Immature natural killer cell (primary cell): ENCODE results near the gene IFRD1. TPM values are rescaled to one million over a fixed set of nuclear protein-coding genes. Genes with fewer than 3 reads are reported as not detected.
"Not testable (repeated sequence)": the region's sequence is repeated elsewhere in the genome, so short reads cannot be mapped to it uniquely, and the experiment has no call there.

Experiments used
- DNase-seq, 3 donors: peaks; one replicate each; pipeline ENCODE4 v3.0.0; 2022; ENCODE audit warnings: mixed read lengths in 1 of 3
- H3K27ac Mint-ChIP-seq, 6 donors: one replicate each; pipeline ENCODE4 v1.8.0; 2020; ENCODE audit warnings: mixed read lengths in 6 of 6, mild to moderate bottlenecking in 5 of 6, inconsistent platforms in 4 of 6, moderate library complexity in 3 of 6
- H3K27me3 Mint-ChIP-seq, 3 donors: one replicate each; pipeline ENCODE4 v1.8.0; 2020 to 2021; ENCODE audit warnings: low read depth in 3 of 3, mild to moderate bottlenecking in 3 of 3, mixed read lengths in 3 of 3, moderate library complexity in 3 of 3, inconsistent platforms in 1 of 3
- H3K36me3 Mint-ChIP-seq, 3 donors: one replicate each; pipeline ENCODE4 v1.8.0; 2020; ENCODE audit warnings: mixed read lengths in 3 of 3, inconsistent platforms in 2 of 3, mild to moderate bottlenecking in 2 of 3
- H3K4me1 Mint-ChIP-seq, 2 donors: one replicate each; pipeline ENCODE4 v1.8.0; 2020; ENCODE audit warnings: inconsistent platforms in 2 of 2, mild to moderate bottlenecking in 2 of 2, mixed read lengths in 2 of 2, moderate library complexity in 1 of 2
- H3K4me3 Mint-ChIP-seq, 5 donors: one replicate each; pipeline ENCODE4 v1.8.0; 2020; ENCODE audit warnings: mild to moderate bottlenecking in 5 of 5, mixed read lengths in 5 of 5, inconsistent platforms in 3 of 5, moderate library complexity in 3 of 5
- H3K9me3 Mint-ChIP-seq, 6 donors: one replicate each; pipeline ENCODE4 v1.8.0; 2020; ENCODE audit warnings: mild to moderate bottlenecking in 6 of 6, mixed read lengths in 6 of 6, inconsistent platforms in 4 of 6, moderate library complexity in 3 of 6
- polyA plus RNA-seq, 3 donors: library from polyadenylated mRNA; unstranded; fragments of 300-500 nt; fragmentation: Illumina TruSeq; gene quantifications; one replicate each; pipeline ENCODE4 v1.2.3, GENCODE V29; 2021

The IFRD1 gene
- polyA plus RNA-seq, 3 donors from 2014 or later, result 18.8 to 43.7 (median 21.8) TPM

GRCh38 chr7:112449353-112449752 lies 907 bp upstream of the IFRD1 start:
- Mint-ChIP-seq H3K4me3 (peak overlapping the region; percentile 95 to 100 (median 98)), H3K27me3 (peaks cover 5 to 22% (median 16%) of the 10 kb centered on the region in 3 donors), H3K4me1 (peaks cover 23 to 51% of the 10 kb centered on the region in 2 donors), H3K27ac (peak overlapping the region; percentile 95 to 100 (median 98)), H3K36me3 (no peaks in the 10 kb centered on the region), H3K9me3 (no peaks in the 10 kb centered on the region)
- no peak for DNase-seq

- peaks cover 0 to 5% (median 0%) of the 10 kb centered on the region in 3 donors for H3K36me3 Mint-ChIP-seq
- H3K4me1 Mint-ChIP-seq, result peaks cover 25 to 55% of the 10 kb centered on the region in 2 donors
- H3K9me3 Mint-ChIP-seq, result no peaks in the 10 kb centered on the region
Measured at GRCh38 chr7:112450807-112451761, 824 bp downstream of the IFRD1 start.

GRCh38 chr7:112452102-112452888 lies 2.0 kb downstream of the IFRD1 start:
- peak overlapping the region; percentile 95 to 100 (median 98) for H3K4me3 Mint-ChIP-seq
- H3K36me3 Mint-ChIP-seq, result peaks cover 0 to 10% (median 4%) of the 10 kb centered on the region in 3 donors
- peak overlapping the region; percentile 34 to 99 (median 94) for H3K27ac Mint-ChIP-seq
- H3K4me1 Mint-ChIP-seq, result peaks cover 25 to 55% of the 10 kb centered on the region in 2 donors
- no peak for DNase-seq
- peaks cover 5 to 22% (median 16%) of the 10 kb centered on the region in 3 donors for H3K27me3 Mint-ChIP-seq
- no peaks in the 10 kb centered on the region for H3K9me3 Mint-ChIP-seq

More at GRCh38 chr7:112450807-112451761, 824 bp downstream of the IFRD1 start:
- peak overlapping the region; percentile 95 to 100 (median 98) for H3K4me3 Mint-ChIP-seq
- peaks cover 5 to 22% (median 16%) of the 10 kb centered on the region in 3 donors for H3K27me3 Mint-ChIP-seq
- peak; percentile 89 to 90 (median 89) for DNase-seq
- peak overlapping the region; percentile 95 to 100 (median 98) for H3K27ac Mint-ChIP-seq

- DNase-seq, result no peak
- Mint-ChIP-seq H3K4me3 (no peak overlapping the region), H3K4me1 (peaks cover 25 to 55% of the 10 kb centered on the region in 2 donors), H3K27ac (no peak overlapping the region), H3K27me3 (peaks cover 5 to 22% (median 17%) of the 10 kb centered on the region in 3 donors), H3K36me3 (peaks cover 0 to 14% (median 6%) of the 10 kb centered on the region in 3 donors), H3K9me3 (no peaks in the 10 kb centered on the region)
Measured at GRCh38 chr7:112453505-112454171, 3.4 kb downstream of the IFRD1 start.

DNA sequence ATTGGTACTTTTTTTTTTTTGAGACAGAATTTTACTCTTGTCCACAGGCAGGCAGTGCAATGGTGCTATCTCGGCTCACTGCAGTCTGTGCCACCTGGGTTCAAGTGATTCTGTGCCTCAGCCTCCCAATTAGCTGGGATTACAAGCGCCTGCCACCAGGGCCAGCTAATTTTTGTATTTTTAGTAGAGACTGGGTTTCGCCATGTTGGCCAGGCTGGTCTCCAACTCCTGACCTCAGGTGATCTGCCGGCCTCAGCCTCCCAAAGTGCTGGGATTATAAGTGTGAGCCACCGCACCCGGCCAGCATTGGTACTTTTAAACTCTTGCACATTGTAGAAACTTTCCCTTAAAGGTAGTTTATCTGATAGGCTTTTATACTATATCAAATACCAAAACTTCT lies 3.9 kb downstream of the IFRD1 start:
- not testable (repeated sequence) for H3K4me3 Mint-ChIP-seq, H3K9me3 Mint-ChIP-seq, DNase-seq
- Mint-ChIP-seq H3K36me3 (peaks cover 0 to 19% (median 9%) of the 10 kb centered on the region in 3 donors), H3K27me3 (peaks cover 6 to 21% (median 19%) of the 10 kb centered on the region in 3 donors), H3K27ac (peak overlapping the region in 1 of 6 donors; percentile 26), H3K4me1 (peaks cover 25 to 51% of the 10 kb centered on the region in 2 donors)

- peaks cover 16 to 63% (median 21%) of the 10 kb centered on the region in 3 donors for H3K36me3 Mint-ChIP-seq
- peaks cover 0 to 4% (median 2%) of the 10 kb centered on the region in 3 donors for H3K27me3 Mint-ChIP-seq
- H3K9me3 Mint-ChIP-seq, result no peaks in the 10 kb centered on the region
- H3K27ac Mint-ChIP-seq, result peak overlapping the region in 3 of 6 donors; percentile 6 to 14 (median 9)
- H3K4me3 Mint-ChIP-seq, result no peak overlapping the region
- H3K4me1 Mint-ChIP-seq, result peaks cover 1 to 2% of the 10 kb centered on the region in 2 donors
- no peak for DNase-seq
Measured at GRCh38 chr7:112459645-112460044, 9.4 kb downstream of the IFRD1 start.

DNA sequence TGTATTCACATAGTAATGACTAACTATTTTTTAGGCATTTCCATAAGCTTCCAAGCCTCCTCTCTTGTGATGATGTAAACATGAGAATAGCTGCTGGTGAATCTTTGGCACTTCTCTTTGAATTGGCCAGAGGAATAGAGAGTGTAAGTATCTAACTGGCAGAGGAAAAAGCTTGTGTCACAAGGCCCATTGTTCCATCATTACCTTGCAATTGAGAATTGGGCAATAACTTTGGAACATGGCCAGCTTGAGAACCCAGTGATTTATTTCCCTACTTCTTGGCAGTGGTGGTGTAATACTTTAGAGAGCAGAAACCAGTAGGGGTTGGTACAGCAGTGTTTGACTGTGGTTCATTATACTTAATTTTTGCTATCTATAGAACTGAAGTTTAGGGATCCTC lies 12.0 kb downstream of the IFRD1 start:
- DNase-seq, result no peak
- no peak overlapping the region for H3K27ac Mint-ChIP-seq
- H3K36me3 Mint-ChIP-seq, result peaks cover 17 to 59% (median 17%) of the 10 kb centered on the region in 3 donors
- H3K4me1 Mint-ChIP-seq, result no peaks in the 10 kb centered on the region
- H3K27me3 Mint-ChIP-seq, result peaks cover 0 to 4% (median 2%) of the 10 kb centered on the region in 3 donors
- no peaks in the 10 kb centered on the region for H3K9me3 Mint-ChIP-seq
- H3K4me3 Mint-ChIP-seq, result no peak overlapping the region

DNA sequence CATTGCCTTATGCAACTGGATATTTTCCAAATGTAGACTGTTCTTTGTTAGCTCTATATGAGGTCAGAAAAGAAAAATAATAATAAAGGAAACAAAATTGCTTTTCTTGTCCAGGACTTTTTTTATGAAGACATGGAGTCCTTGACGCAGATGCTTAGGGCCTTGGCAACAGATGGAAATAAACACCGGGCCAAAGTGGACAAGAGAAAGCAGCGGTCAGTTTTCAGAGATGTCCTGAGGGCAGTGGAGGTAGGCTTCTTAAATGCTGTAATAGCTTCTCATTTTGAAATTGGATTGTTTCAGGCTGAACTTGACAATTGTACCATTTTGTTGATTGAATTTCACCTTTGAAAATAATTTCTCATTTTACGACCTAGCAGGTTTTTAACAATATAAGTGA lies 17.6 kb downstream of the IFRD1 start:
- DNase-seq, result no peak
- Mint-ChIP-seq H3K27ac (peak overlapping the region in 2 of 6 donors; percentile 21 to 48), H3K9me3 (no peaks in the 10 kb centered on the region), H3K27me3 (peaks cover 2 to 5% (median 4%) of the 10 kb centered on the region in 3 donors), H3K4me3 (no peak overlapping the region), H3K4me1 (peaks cover 3 to 15% of the 10 kb centered on the region in 2 donors), H3K36me3 (peaks cover 29 to 64% (median 30%) of the 10 kb centered on the region in 3 donors)

DNA sequence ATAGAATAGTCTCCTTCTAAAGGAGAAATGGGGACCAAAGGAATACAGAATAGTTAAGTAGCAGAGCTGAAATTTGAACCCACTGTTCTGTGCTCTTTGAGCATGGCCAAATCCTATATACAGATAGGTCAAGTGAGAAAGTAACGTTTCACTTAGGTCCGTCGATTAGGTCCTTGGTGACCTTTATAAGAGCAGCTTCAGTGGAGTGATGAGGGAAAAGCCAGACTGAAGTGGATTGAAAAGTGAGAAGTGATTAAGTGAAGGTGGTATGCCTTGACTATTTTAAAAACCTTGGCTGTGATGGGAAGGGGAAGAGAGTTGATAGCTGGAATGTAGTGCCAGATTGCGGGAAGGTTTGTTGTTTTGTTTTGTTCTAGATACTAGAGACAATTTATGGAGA lies 19.9 kb downstream of the IFRD1 start:
- peak overlapping the region in 2 of 6 donors; percentile 13 to 26 for H3K27ac Mint-ChIP-seq
- H3K4me1 Mint-ChIP-seq, result peaks cover 3 to 15% of the 10 kb centered on the region in 2 donors
- DNase-seq, result no peak
- H3K36me3 Mint-ChIP-seq, result peaks cover 32 to 58% (median 38%) of the 10 kb centered on the region in 3 donors
- H3K4me3 Mint-ChIP-seq, result no peak overlapping the region
- H3K27me3 Mint-ChIP-seq, result peaks cover 2 to 6% (median 4%) of the 10 kb centered on the region in 3 donors
- no peaks in the 10 kb centered on the region for H3K9me3 Mint-ChIP-seq

DNA sequence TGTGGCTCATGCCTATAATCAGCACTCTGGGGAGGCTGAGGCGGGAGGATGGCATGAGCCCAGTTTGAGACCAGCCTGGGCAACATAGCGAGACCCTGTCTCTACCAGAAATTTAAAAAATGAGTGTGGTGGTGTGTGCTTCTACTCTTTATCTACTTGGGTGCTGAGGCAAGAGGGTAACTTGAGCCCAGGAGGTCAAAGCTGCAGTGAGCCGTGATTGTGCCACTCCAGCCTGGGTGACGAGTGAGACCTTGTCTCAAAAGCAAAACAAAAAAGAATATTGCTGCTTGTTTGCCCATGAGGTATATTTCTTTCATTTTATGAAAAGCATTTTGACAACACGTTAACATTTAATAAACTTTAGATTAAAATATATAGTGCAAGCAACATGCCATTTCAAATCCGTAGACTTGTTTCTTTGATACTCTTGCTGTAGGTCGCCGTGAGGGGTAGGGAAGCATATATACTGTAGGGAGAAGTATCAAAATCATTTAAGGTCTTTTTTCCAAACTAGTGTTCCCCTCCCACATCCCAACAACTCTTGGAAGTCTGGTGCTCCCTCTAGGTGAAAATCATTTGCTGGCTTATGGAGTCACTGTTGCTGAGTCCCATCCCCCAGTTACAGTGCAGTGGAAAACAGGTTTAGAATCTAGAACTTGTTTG lies 26.3 kb downstream of the IFRD1 start:
- Mint-ChIP-seq H3K9me3 (no peaks in the 10 kb centered on the region), H3K36me3 (peaks cover 14 to 40% (median 18%) of the 10 kb centered on the region in 3 donors), H3K4me1 (peaks cover 3 to 5% of the 10 kb centered on the region in 2 donors)

DNA sequence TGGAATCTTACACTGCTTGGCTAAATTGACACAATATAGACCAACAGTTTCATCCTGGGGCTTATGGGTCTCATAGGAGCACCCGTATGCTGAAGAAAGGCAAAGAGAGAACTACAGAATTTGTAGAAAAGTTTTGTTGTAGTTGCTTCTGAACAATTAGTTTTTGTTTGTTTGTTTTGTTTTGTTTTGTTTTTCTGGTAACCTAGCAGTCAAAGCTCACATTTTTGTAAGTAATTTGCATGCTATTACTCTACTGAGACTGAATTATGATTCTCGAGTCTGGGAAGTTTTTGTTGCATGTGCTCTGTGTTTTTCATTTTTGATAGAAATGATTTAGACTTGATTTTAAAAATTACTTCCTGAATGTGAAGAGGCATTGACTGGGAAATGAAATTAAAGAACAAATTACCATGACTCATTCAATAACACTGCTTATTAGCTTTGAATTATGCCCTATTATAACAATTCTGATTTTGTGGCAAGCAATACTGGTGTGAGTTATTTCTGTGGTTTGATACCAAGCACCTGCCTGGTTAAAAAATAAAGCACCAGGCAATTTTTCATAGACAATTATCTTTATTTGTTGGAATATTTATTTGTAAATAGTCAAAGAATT lies 31.0 kb downstream of the IFRD1 start:
- Mint-ChIP-seq H3K27me3 (peaks cover 0 to 4% (median 2%) of the 10 kb centered on the region in 3 donors), H3K4me3 (no peak overlapping the region), H3K36me3 (peaks cover 0 to 13% (median 2%) of the 10 kb centered on the region in 3 donors), H3K4me1 (no peaks in the 10 kb centered on the region), H3K9me3 (no peaks in the 10 kb centered on the region), H3K27ac (no peak overlapping the region)
- no peak for DNase-seq

More for the DNA sequence above, 26.3 kb downstream of the IFRD1 start:
- no peak overlapping the region for H3K4me3 Mint-ChIP-seq
- H3K27me3 Mint-ChIP-seq, result peaks cover 2 to 8% (median 7%) of the 10 kb centered on the region in 3 donors
- no peak for DNase-seq
- H3K27ac Mint-ChIP-seq, result peak overlapping the region in 1 of 6 donors; percentile 19
